Measurements from ENCODE around the gene PLEKHA5.
"Not testable (repeated sequence)": the region's sequence is repeated elsewhere in the genome, so short reads cannot be mapped to it uniquely, and the experiment has no call there.

The PLEKHA5 gene

GRCh38 chr12:19285793-19286448 is 156.4 kb downstream of the PLEKHA5 start:
- no peak for DNase-seq

- DNase-seq = no peak
Observed at GRCh38 chr12:19287302-19287701, 157.8 kb downstream of the PLEKHA5 start.

- no peak for DNase-seq
Observed at GRCh38 chr12:19288161-19288560, 158.6 kb downstream of the PLEKHA5 start.

- peak; percentile 37 for DNase-seq
Observed at GRCh38 chr12:19288603-19289244, 159.2 kb downstream of the PLEKHA5 start.

- no peak for DNase-seq
Observed at GRCh38 chr12:19298836-19299605, 169.5 kb downstream of the PLEKHA5 start.

- no peak for DNase-seq
Observed at GRCh38 chr12:19299765-19300164, 170.2 kb downstream of the PLEKHA5 start.

GRCh38 chr12:19301223-19301622 is 171.7 kb downstream of the PLEKHA5 start:
- DNase-seq = no peak

GRCh38 chr12:19301688-19302087 is 172.2 kb downstream of the PLEKHA5 start:
- DNase-seq = no peak

GRCh38 chr12:19302100-19302640 is 172.6 kb downstream of the PLEKHA5 start:
- DNase-seq = no peak

- DNase-seq = no peak
Observed at GRCh38 chr12:19303496-19303895, 174.0 kb downstream of the PLEKHA5 start.

- no peak for DNase-seq
Observed at GRCh38 chr12:19304149-19304750, 174.7 kb downstream of the PLEKHA5 start.

GRCh38 chr12:19305621-19306020 is 176.1 kb downstream of the PLEKHA5 start:
- not testable (repeated sequence) for DNase-seq

GRCh38 chr12:19306366-19306765 is 176.8 kb downstream of the PLEKHA5 start:
- no peak for DNase-seq

- no peak for DNase-seq
Observed at GRCh38 chr12:19307451-19307850, 177.9 kb downstream of the PLEKHA5 start.

- DNase-seq = no peak
Observed at GRCh38 chr12:19311165-19311564, 181.6 kb downstream of the PLEKHA5 start.

GRCh38 chr12:19312637-19313036 is 183.1 kb downstream of the PLEKHA5 start:
- peak; percentile 46 for DNase-seq

GRCh38 chr12:19316425-19316824 is 186.9 kb downstream of the PLEKHA5 start:
- peak; percentile 20 for DNase-seq

GRCh38 chr12:19322376-19322775 is 192.8 kb downstream of the PLEKHA5 start:
- no peak for DNase-seq

- DNase-seq = no peak
Observed at GRCh38 chr12:19323805-19324204, 194.3 kb downstream of the PLEKHA5 start.

- no peak for DNase-seq
Observed at GRCh38 chr12:19326102-19326501, 196.6 kb downstream of the PLEKHA5 start.

- no peak for DNase-seq
Observed at GRCh38 chr12:19332196-19332595, 202.7 kb downstream of the PLEKHA5 start.

GRCh38 chr12:19338405-19338804 is 208.9 kb downstream of the PLEKHA5 start:
- no peak for DNase-seq

- DNase-seq = peak; percentile 5
Observed at GRCh38 chr12:19350850-19351249, 221.3 kb downstream of the PLEKHA5 start.
